ENCODE data around the gene AXL.

The AXL gene

GRCh38 chr19:41206926-41207750 is 11.9 kb upstream of the AXL start:
- DNase-seq: no peak

- no peak for DNase-seq
Observed at GRCh38 chr19:41214161-41214560, 4.9 kb upstream of the AXL start.

GRCh38 chr19:41217741-41218140 is 1.3 kb upstream of the AXL start:
- DNase-seq: no peak

GRCh38 chr19:41218249-41218614 is 791 bp upstream of the AXL start:
- no peak for DNase-seq

GRCh38 chr19:41219924-41220567 is 1.0 kb downstream of the AXL start:
- DNase-seq: no peak

- peak in 2 of 4 experiments; percentile 24 to 26 for DNase-seq
Observed at GRCh38 chr19:41220811-41221210, 1.8 kb downstream of the AXL start.

GRCh38 chr19:41221514-41222205 is 2.6 kb downstream of the AXL start:
- DNase-seq: no peak

GRCh38 chr19:41222240-41222639 is 3.2 kb downstream of the AXL start:
- DNase-seq: no peak

- DNase-seq: no peak
Observed at GRCh38 chr19:41223431-41224234, 4.6 kb downstream of the AXL start.

- no peak for DNase-seq
Observed at GRCh38 chr19:41224632-41225031, 5.6 kb downstream of the AXL start.

- DNase-seq: peak; percentile 48 to 87 (median 60)
Observed at GRCh38 chr19:41225238-41226052, 6.4 kb downstream of the AXL start.

GRCh38 chr19:41226053-41226873 is 7.2 kb downstream of the AXL start:
- DNase-seq: peak in 3 of 4 experiments; percentile 44 to 62 (median 51)

GRCh38 chr19:41226874-41227390 is 7.9 kb downstream of the AXL start:
- DNase-seq: no peak

GRCh38 chr19:41228486-41228885 is 9.5 kb downstream of the AXL start:
- DNase-seq: no peak

GRCh38 chr19:41229338-41229737 is 10.3 kb downstream of the AXL start:
- peak in 1 of 4 experiments; percentile 45 for DNase-seq

GRCh38 chr19:41230067-41230857 is 11.2 kb downstream of the AXL start:
- no peak for DNase-seq

- no peak for DNase-seq
Observed at GRCh38 chr19:41232686-41233085, 13.7 kb downstream of the AXL start.

- peak; percentile 92 to 98 (median 94) for DNase-seq
Observed at GRCh38 chr19:41233748-41234240, 14.8 kb downstream of the AXL start.

GRCh38 chr19:41234512-41235168 is 15.6 kb downstream of the AXL start:
- DNase-seq: no peak
